IMR-90 (cell line): ENCODE results near the gene MAFF. TPM values are rescaled to one million over a fixed set of nuclear protein-coding genes. Genes with fewer than 3 reads are reported as not detected.

Source experiments
- ATAC-seq: fragments of 200-7000 bp; cut with Tn5 transposase; 2 replicates; pipeline ENCODE4 v1.9.1; 2020; ENCODE audit warnings: low read depth, mild to moderate bottlenecking, moderate library complexity
- BruUV-seq: library from RNA; stranded (reverse); fragments of 400-500 nt; replicated peaks from 2 replicates; lab custom pipeline; 2021; lab: Mats Ljungman, UMichigan
- CTCF ChIA-PET: fragments of 300-600 bp; formaldehyde crosslinking; extraction: SDS; loops from one replicate; lab custom pipeline; 2021; ENCODE audit warnings: antibody characterized with exemption; lab: Yijun Ruan, JAX
- POLR2A ChIA-PET: fragments of 300-600 bp; sonication (Branson Sonifier 250); formaldehyde crosslinking; loops from one replicate; lab custom pipeline; 2022; ENCODE audit warnings: antibody characterized with exemption; ENCODE audit not compliant: unreplicated experiment; lab: Charles Lee
- DNase-seq: peaks from one replicate; pipeline ENCODE4 v3.0.0; 2013
- H2AFZ ChIP-seq: replicated peaks from 2 replicates; pipeline ENCODE3; 2013; ENCODE audit warnings: low read length, mild to moderate bottlenecking; ENCODE audit not compliant: poor library complexity
- H2AK5ac ChIP-seq: 2 replicates; pipeline ENCODE4 v1.6.1; 2013; ENCODE audit warnings: low read depth, low read length, inconsistent platforms
- H2AK9ac ChIP-seq: replicated peaks from 2 replicates; pipeline ENCODE3; 2013; ENCODE audit warnings: mild to moderate bottlenecking, low read depth, low read length, moderate library complexity; ENCODE audit not compliant: poor library complexity
- H2BK120ac ChIP-seq: 2 replicates; pipeline ENCODE4 v1.6.1; 2013; ENCODE audit warnings: low read depth, low read length, inconsistent platforms
- H2BK15ac ChIP-seq: 3 replicates; pipeline ENCODE4 v1.6.1; 2013; ENCODE audit warnings: low read depth, low read length, inconsistent platforms
- H2BK20ac ChIP-seq: 2 replicates; pipeline ENCODE4 v1.6.1; 2013; ENCODE audit warnings: low read depth, mild to moderate bottlenecking, inconsistent platforms, low read length, moderate library complexity
- H2BK5ac ChIP-seq: 2 replicates; pipeline ENCODE4 v1.6.1; 2013; ENCODE audit warnings: mild to moderate bottlenecking, low read depth, low read length, inconsistent platforms; ENCODE audit not compliant: poor library complexity, severe bottlenecking
- H3K14ac ChIP-seq: replicated peaks from 2 replicates; pipeline ENCODE4 v1.6.1; 2013; ENCODE audit warnings: low read depth, low read length, inconsistent platforms
- H3K18ac ChIP-seq: 2 replicates; pipeline ENCODE4 v1.6.1; 2013; ENCODE audit warnings: low read depth, low read length, control low read depth
- H3K23ac ChIP-seq: 2 replicates; pipeline ENCODE4 v1.6.1; 2013; ENCODE audit warnings: low read depth, low read length, inconsistent platforms
- H3K27ac ChIP-seq: 2 replicates; pipeline ENCODE4 v1.5.1; 2013; ENCODE audit warnings: mild to moderate bottlenecking, control low read depth, low read length; ENCODE audit not compliant: insufficient read depth
- H3K27me3 ChIP-seq: 2 replicates; pipeline ENCODE4 v1.6.1; 2013; ENCODE audit warnings: low read length; ENCODE audit not compliant: control insufficient read depth, insufficient read depth
- H3K36me3 ChIP-seq: 2 replicates; pipeline ENCODE4 v1.6.1; 2013; ENCODE audit warnings: low read length, mixed read lengths; ENCODE audit not compliant: control insufficient read depth, insufficient read depth
- H3K4ac ChIP-seq: 2 replicates; pipeline ENCODE4 v1.6.1; 2013; ENCODE audit warnings: low read depth, low read length, inconsistent platforms
- H3K4me1 ChIP-seq: 2 replicates; pipeline ENCODE4 v1.6.1; 2013; ENCODE audit warnings: low read length, mixed read lengths; ENCODE audit not compliant: control insufficient read depth, insufficient read depth
- H3K4me2 ChIP-seq: 2 replicates; pipeline ENCODE4 v1.6.1; 2013; ENCODE audit warnings: low read depth, mild to moderate bottlenecking, control low read depth, low read length, moderate library complexity
- H3K4me3 ChIP-seq: 2 replicates; pipeline ENCODE4 v1.5.1; 2013; ENCODE audit warnings: low read depth, mild to moderate bottlenecking, control low read depth, low read length, moderate library complexity; ENCODE audit not compliant: insufficient read depth
- H3K56ac ChIP-seq: 2 replicates; pipeline ENCODE4 v1.6.1; 2013; ENCODE audit warnings: low read length, inconsistent platforms; ENCODE audit not compliant: insufficient read depth; ENCODE audit errors: extremely low read depth
- H3K79me1 ChIP-seq, 2 experiments: 2 replicates each; pipeline ENCODE4 v1.6.1; 2013; ENCODE audit warnings: low read length in 2 of 2, inconsistent platforms in 1 of 2, low read depth in 1 of 2
- H3K9ac ChIP-seq: 2 replicates; pipeline ENCODE4 v1.6.1; 2013; ENCODE audit warnings: low read depth, low read length, control low read depth
- H3K9me1 ChIP-seq: 2 replicates; pipeline ENCODE4 v1.6.1; 2013; ENCODE audit warnings: low read length, inconsistent platforms; ENCODE audit not compliant: insufficient read depth
- H3K9me3 ChIP-seq: 2 replicates; pipeline ENCODE4 v1.6.1; 2013; ENCODE audit warnings: low read length; ENCODE audit not compliant: control insufficient read depth, insufficient read depth
- H4K20me1 ChIP-seq: 2 replicates; pipeline ENCODE4 v1.6.1; 2013; ENCODE audit warnings: low read length, inconsistent platforms; ENCODE audit not compliant: insufficient read depth
- H4K5ac ChIP-seq: 2 replicates; pipeline ENCODE4 v1.6.1; 2013; ENCODE audit warnings: mild to moderate bottlenecking, low read depth, low read length, control low read depth
- H4K8ac ChIP-seq, 2 experiments: 2 replicates each; pipeline ENCODE4 v1.6.1; 2013; ENCODE audit warnings: low read depth in 2 of 2, low read length in 2 of 2, control low read depth in 1 of 2, inconsistent platforms in 1 of 2
- H4K91ac ChIP-seq: 2 replicates; pipeline ENCODE4 v1.6.1; 2013; ENCODE audit warnings: low read depth, low read length, inconsistent platforms; ENCODE audit not compliant: insufficient read depth
- BHLHE40 ChIP-seq: fragments of 150-350 bp; IDR thresholded peaks from 2 replicates; pipeline ENCODE4 v1.6.1; 2016; ENCODE audit warnings: mild to moderate bottlenecking, low read depth, low read length
- CEBPB ChIP-seq: IDR thresholded peaks from 2 replicates; pipeline ENCODE4 v1.6.1; 2012; ENCODE audit warnings: low read depth, low read length, improper control_type of control experiment
- CHD1 ChIP-seq: IDR thresholded peaks from 2 replicates; pipeline ENCODE4 v1.6.1; 2012; ENCODE audit warnings: low read depth, low read length, improper control_type of control experiment
- CTCF ChIP-seq: conservative IDR thresholded peaks from 2 replicates; pipeline ENCODE4 v1.5.1; 2012; ENCODE audit warnings: mild to moderate bottlenecking, low read depth, low read length, improper control_type of control experiment
- ELK1 ChIP-seq: fragments of 150-350 bp; IDR thresholded peaks from 2 replicates; pipeline ENCODE4 v1.6.1; 2016; ENCODE audit warnings: low read depth, mild to moderate bottlenecking, low read length, moderate library complexity, borderline replicate concordance
- FOS ChIP-seq: fragments of 150-350 bp; IDR thresholded peaks from 2 replicates; pipeline ENCODE4 v1.6.1; 2016; ENCODE audit warnings: low read depth, low read length
- MAFK ChIP-seq: IDR thresholded peaks from 2 replicates; pipeline ENCODE4 v1.6.1; 2012; ENCODE audit warnings: low read depth, low read length, improper control_type of control experiment
- MAZ ChIP-seq: IDR thresholded peaks from 2 replicates; pipeline ENCODE4 v1.6.1; 2012; ENCODE audit warnings: low read depth, mild to moderate bottlenecking, low read length, improper control_type of control experiment, moderate library complexity, borderline replicate concordance
- MXI1 ChIP-seq: IDR thresholded peaks from 2 replicates; pipeline ENCODE4 v1.6.1; 2012; ENCODE audit warnings: low read depth, mild to moderate bottlenecking, low read length, moderate library complexity, borderline replicate concordance
- NFE2L2 ChIP-seq: fragments of 150-350 bp; IDR thresholded peaks from 2 replicates; pipeline ENCODE4 v1.6.1; 2016; ENCODE audit warnings: low read depth, mild to moderate bottlenecking, low read length
- POLR2A ChIP-seq: IDR thresholded peaks from 2 replicates; pipeline ENCODE4 v1.6.1; 2012; ENCODE audit warnings: mild to moderate bottlenecking, low read depth, low read length
- RAD21 ChIP-seq: IDR thresholded peaks from 2 replicates; pipeline ENCODE4 v1.6.1; 2012; ENCODE audit warnings: low read length, improper control_type of control experiment
- RCOR1 ChIP-seq: IDR thresholded peaks from 2 replicates; pipeline ENCODE4 v1.6.1; 2012; ENCODE audit warnings: mild to moderate bottlenecking, low read length, improper control_type of control experiment; ENCODE audit not compliant: insufficient replicate concordance
- RFX5 ChIP-seq: IDR thresholded peaks from 2 replicates; pipeline ENCODE4 v1.8.0; 2012; ENCODE audit warnings: low read depth, mild to moderate bottlenecking, low read length, moderate library complexity
- WGBS, 2 experiments: methylation state at CpG; one replicate each; pipeline versions ENCODE4 v1.1.5 to v1.1.7; 2013; ENCODE audit warnings: missing lambda C conversion rate in 2 of 2; ENCODE audit not compliant: insufficient read length in 1 of 2; ENCODE audit errors: extremely low coverage in 2 of 2; 5-methylcytosine and 5-hydroxymethylcytosine counted together
- dilution Hi-C: fragments of 300-500 bp; cut with HindIII; formaldehyde crosslinking; loops from one replicate; pipeline ENCODE4 v1.14.3; 2018; ENCODE audit warnings: low sequenced_read_pairs; ENCODE audit not compliant: unreplicated experiment
- in situ Hi-C: fragments of 300-500 bp; cut with MboI; formaldehyde crosslinking; loops from 3 replicates; pipeline ENCODE4 v1.14.3; 2019; ENCODE audit warnings: low sequenced_read_pairs, inconsistent platforms, mixed read lengths
- intact Hi-C: fragments of 100-400 bp; cut with micrococcal nuclease; formaldehyde crosslinking; loops from 2 replicates; pipeline ENCODE4 v1.10.0; 2022
- polyA plus RNA-seq, 3 experiments: library from polyadenylated mRNA; depleted of rRNA; stranded (reverse); fragments of >200 nt; gene quantifications; 2 replicates each; pipeline ENCODE4 v1.2.3, GENCODE V29; 2012; ENCODE audit warnings: low replicate concordance in 1 of 3
- total RNA-seq: library from RNA; depleted of rRNA; stranded (reverse); fragments of >200 nt; gene quantifications from 2 replicates; pipeline ENCODE4 v1.2.3, GENCODE V29; 2012

Gene MAFF
- total and polyA plus RNA-seq, 2 of the 4 experiments (the other 2 are of a cell fraction), result 18.3 to 25.9 TPM

GRCh38 chr22:38233427-38233826 is 31.6 kb downstream of the MAFF start:
- no peak overlapping the region for H4K8ac ChIP-seq
- no peaks in the 10 kb centered on the region for H3K27me3 ChIP-seq
- dilution Hi-C loops, result no loop called here
- H3K56ac ChIP-seq, result no peak overlapping the region
- no peak overlapping the region for H4K5ac ChIP-seq
- ChIA-PET CTCF (no interaction called here), POLR2A (no interaction called here)
- H3K18ac ChIP-seq, result no peak overlapping the region
- H2BK120ac ChIP-seq, result no peak overlapping the region
- H3K4me2 ChIP-seq, result no peak overlapping the region
- DNase-seq, result peak; percentile 45
- peak overlapping the region; percentile 35 for H2AK5ac ChIP-seq
- ATAC-seq, result no peak
- H3K14ac ChIP-seq, result no peak overlapping the region
- no peak overlapping the region for H3K4me3 ChIP-seq
- peaks cover 16% of the 10 kb centered on the region for H3K4me1 ChIP-seq
- H3K79me1 ChIP-seq, result peaks cover 25 to 94% of the 10 kb centered on the region in 2 experiments
- no peak overlapping the region for H3K23ac ChIP-seq
- no TSS peak for BruUV-seq
- peaks cover 65% of the 10 kb centered on the region for H3K36me3 ChIP-seq
- peaks cover 27% of the 10 kb centered on the region for H3K9me1 ChIP-seq
- intact Hi-C loops, result no loop called here
- in situ Hi-C loops, result no loop called here
- H2BK15ac ChIP-seq, result no peak overlapping the region
- H2AFZ ChIP-seq, result peak overlapping the region; percentile 64
- TF ChIP-seq RAD21, result no peak
- no peak for TF ChIP-seq ELK1
- TF ChIP-seq CEBPB, result no peak
- TF ChIP-seq NFE2L2, result no peak
- no peak for TF ChIP-seq CHD1
- no peak for TF ChIP-seq RCOR1
- TF ChIP-seq FOS, result no peak
- no peak for TF ChIP-seq MAZ
- TF ChIP-seq CTCF, result no peak
- no peak for TF ChIP-seq BHLHE40
- TF ChIP-seq MAFK, result no peak
- no peak for TF ChIP-seq POLR2A
- no peak for TF ChIP-seq RFX5
- no peak for TF ChIP-seq MXI1
- no peak overlapping the region for H2AK9ac ChIP-seq
- H4K20me1 ChIP-seq, result peaks cover 5% of the 10 kb centered on the region; the same call in 1 of the 2 replicates
- no peak overlapping the region for H2BK5ac ChIP-seq
- no peak overlapping the region for H3K4ac ChIP-seq
- no peak overlapping the region for H3K27ac ChIP-seq
- no peak overlapping the region for H4K91ac ChIP-seq
- no peaks in the 10 kb centered on the region for H3K9me3 ChIP-seq
- no peak overlapping the region for H3K9ac ChIP-seq
- 92% methylated on average over 2 of the region's 6 CpGs; no CpG with 5 or more reads in 1 of the 2 experiments for WGBS, 2 experiments
- H2BK20ac ChIP-seq, result no peak overlapping the region
